Stimulated activated CD8-positive, alpha-beta memory T cell treated with anti-CD3 and anti-CD28 coated beads, Interleukin-4, amount 100 ng/mL, for 4 hours (primary cell): ENCODE results near the gene PICALM.

Source experiments
- DNase-seq, 2 donors: peaks; one replicate each; pipeline ENCODE4 v3.0.0-alpha.2; 2020; ENCODE audit warnings: low read depth in 2 of 2, low spot score in 1 of 2

Gene PICALM

DNA sequence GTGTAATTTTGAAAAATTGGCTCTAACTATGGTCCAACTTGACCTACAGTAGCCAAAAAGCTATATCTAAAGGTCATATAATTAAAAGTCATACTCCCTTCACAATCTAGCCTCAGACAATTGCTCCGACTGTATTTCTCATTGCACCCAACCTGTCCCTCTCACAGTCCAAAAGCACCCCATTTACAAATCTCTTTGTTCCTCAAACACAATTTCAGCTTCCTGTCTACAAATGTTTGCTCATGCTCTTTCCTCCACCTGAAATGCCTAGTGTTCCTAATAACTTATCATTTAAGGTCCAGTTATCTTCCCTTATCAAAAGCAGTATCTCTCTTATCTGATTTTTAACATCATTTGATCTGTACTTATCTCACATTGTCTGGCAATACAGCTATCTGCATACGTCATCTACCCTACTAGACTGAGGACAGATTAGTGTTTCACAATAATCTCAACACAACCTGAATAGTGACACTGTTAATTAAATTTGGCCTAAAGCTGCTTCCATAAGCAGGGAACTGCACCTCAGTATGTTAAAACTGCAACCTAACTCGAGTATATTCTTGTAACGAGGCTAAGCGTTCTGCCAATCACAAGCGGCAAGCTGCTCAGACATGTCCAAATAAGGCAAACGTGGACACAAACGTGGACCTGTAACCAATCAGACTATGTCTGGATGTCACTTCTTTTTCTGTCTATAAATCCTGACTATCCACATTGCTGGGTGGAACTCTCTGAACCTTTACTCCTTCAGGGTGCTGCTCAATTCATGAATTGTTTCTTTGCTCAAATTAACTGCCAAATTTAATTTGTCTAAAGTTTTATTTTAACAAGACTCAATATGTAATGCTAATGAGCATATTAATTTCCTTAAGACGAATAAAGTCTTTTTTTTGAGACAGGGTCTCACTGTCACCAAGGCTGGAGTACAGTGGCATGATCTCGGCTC lies 15.9 kb downstream of the PICALM start:
- DNase-seq, result no peak

DNA sequence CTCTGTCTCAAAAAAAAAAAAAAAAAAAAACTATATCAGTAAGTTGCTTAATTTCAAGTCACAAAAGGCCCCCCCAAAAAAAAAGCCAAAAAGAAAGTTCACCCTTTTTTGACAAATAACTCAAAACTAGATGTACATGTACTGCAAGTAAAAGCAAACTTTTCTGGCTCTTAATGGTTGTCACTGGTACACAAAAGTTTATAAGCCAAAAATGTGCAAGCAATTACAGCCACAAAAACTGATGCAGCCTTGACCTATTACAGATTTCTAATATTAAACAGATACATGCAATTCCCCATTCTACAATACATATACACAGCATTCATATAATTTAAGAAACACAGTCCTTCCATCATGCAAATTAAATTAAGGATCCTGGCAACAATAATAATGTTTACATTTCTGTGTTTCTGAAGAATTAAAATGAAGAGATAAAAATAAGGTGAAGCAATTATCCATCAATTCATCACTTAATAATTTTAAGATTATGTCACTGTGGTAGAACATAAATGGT lies 18.6 kb downstream of the PICALM start:
- DNase-seq, result no peak

DNA sequence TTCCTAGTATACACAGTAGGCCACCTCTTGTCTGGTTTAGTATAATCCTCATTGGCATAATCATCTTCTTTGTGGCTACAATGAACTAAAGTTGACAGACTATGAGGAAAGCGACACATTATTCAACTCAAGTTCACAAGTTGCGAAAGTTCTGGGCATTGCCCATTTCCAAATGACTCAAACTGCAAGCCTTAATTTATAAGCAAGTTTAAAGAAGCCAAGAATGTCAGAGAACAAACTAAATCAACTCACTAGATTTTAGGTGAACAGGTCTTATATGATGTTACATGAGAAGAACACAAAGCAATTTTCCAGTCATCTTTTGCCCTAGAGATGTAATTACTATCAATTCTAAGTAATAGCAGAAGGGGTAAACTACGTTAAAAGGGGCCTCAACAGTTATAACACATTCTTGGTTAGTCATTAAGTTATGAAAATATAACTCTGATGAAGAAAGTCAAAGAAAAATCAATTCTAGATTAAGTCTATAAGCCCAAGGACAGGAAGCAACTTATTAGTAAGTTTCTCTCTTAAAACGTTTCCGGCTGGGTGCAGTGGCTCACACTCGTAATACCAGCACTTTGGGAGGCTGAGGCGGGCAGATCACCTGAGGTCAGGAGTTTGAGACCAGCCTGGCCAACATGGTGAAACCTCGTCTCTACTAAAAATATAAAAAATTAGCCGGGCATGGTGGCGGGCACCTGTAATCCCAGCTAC lies 21.5 kb downstream of the PICALM start:
- DNase-seq, result no peak

DNA sequence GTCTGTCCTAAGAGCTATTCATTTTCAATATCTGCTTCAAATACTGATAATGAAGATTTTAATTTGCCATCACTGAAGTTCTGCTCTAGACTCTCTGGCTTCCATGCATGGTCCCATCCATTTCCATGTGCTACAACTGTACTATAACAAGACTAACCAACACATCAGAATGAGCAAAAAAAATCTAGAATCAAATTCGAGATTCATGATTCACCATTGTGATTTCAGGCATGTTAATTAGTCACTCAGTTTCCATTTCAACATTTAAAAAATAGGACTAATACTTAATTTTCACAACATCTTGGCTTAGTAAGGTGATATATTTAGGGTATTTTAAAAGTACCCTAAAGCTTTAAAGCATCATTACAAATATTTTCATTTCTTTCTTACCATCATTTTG lies 22.8 kb downstream of the PICALM start:
- no peak for DNase-seq

DNA sequence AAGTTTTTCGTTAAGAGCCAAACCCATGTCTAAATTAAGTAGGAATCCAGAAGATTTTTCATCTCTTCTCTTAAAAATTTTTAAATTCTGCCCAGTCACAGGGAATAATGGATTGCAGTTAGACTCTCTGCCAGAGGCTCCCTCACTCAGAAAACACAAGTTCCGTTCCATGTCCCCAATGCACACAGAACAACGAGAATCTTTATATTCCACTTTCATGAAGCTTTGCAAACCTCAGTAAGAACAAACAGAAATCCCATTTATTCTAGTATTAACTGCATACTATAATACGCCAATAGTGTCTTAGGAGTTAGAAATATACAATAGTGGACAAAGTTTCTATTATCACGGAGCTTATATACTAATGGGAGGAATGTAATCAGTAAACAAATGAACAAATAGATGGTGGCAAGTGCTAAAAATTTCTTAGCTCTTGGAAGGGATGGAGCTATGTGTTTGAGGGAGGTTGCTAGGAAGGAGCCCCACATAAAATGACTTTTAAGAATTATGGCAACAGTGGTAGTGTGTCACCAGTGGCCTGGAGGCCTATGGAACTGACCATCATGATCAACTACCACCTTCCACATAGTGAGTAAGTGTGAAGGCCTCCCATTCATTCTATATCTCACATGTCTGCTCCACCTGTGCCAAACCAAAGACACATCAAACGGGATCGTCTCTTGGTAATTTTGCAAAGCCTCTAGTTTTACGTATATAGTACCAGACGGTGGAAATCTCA lies 24.9 kb downstream of the PICALM start:
- DNase-seq, result no peak

DNA sequence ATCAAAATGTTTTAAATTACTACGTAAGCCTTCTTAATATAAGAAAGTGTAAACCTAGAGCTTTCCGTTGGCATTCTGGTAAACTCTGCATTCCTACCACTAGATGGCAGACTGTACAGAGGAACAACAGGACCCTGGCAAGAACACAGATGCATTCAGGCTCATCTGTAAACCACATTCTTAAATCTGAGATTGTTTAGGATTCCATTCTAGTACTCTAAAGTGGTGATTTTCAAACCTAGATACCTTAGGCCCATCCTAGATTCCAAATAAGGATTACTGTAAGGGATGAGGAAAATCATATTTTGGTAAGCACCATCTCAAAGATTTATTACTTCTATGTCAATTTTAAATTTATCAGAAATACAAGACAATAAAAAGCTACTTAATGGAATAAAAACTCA lies 26.9 kb downstream of the PICALM start:
- DNase-seq, result no peak

DNA sequence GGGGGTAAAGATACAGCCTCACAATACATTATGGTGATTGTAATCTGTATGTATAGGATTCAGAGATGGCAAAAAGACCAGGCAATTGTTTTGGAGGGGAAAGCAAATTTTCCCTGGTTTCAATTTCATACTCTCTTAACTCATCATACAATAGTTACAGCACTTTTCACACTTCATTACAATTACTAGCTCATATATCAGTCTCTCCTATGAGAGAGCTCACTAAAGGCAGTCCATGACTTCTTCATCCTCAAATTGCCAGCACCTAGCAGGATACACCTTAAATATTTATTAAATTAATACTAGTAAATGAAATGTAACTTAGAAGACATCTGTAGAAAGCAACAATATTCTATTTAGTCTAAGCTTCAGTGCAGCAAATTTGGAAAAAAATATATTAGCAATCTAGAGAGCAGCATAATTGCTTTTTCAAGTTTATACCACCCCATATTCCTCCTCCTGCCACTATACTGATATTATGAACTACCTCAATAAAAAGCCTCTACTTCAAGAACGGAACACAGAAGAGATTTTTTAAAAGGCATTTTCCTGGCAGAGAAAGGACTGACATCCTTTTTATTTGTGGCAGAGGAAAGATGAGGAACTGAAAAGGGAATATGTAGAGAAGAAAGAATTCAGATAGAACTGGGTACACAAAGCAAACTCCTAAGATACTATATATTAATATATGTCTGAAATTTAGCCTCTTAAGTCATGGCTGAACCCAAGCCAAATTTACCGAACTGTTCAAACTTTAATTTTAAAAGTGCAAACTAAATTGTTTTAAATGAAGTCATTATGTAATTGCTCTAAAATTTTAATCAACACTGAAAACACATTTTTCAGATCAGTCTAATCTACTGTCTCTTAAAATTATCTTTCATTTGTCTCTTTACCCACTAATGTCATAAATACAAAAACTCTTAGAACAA lies 27.7 kb downstream of the PICALM start:
- no peak for DNase-seq

GRCh38 chr11:86039094-86039493 lies 29.8 kb downstream of the PICALM start:
- no peak for DNase-seq

DNA sequence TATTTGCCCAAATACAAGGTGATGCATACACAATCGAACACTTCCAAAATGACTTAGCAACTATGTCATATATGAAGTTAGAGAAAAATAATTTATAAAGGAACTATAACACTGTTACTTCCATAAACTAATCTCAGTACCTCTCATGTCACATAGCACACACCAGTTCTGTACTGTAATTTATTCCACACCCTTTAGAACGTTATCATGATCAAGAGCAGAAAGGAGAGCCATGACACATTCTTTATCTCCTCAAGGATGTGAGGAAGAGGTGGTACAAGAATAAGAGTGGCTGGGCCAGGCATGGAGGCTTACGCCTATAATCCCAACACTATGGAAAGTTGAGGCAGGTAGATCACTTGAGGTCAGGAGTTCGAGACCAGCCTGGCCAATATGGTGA lies 31.1 kb downstream of the PICALM start:
- DNase-seq, result no peak

GRCh38 chr11:86035920-86036319 lies 33.0 kb downstream of the PICALM start:
- no peak for DNase-seq

DNA sequence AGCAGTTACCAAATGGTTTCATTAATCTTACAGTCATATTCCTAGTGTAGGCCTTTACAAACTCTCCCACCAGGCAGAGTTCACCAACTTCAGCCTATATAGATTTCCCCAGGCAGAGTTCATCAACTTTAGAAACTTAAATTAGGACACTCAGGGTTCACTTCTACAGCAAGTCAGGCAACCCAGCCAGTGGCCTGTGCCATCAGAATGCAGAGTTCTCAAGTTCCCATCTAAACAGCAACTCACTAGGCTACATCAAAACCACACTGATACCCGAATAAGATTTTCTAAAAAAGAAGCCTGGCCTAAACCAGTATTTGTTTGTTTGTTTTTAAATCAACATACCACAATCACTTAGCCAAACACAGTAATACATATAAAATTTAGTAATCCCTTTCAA lies 33.7 kb downstream of the PICALM start:
- DNase-seq, result no peak

DNA sequence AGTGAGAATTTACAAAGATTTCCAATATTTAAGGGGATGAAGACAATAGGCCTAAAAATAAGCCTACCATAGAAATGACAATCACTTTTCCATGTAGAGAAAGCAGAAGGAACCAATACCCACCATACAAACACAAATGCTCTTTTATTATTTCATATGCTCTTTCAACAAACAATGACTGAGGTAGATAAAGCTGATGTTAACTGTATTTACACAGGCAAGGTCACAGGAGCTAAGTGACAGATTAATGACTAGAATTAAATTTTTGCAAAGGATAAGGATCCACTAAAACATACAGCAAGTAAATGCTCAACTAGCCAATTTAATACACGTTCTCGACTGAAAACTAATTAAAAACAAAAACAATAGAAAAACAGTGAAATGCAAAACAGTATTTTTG lies 34.2 kb downstream of the PICALM start:
- no peak for DNase-seq

DNA sequence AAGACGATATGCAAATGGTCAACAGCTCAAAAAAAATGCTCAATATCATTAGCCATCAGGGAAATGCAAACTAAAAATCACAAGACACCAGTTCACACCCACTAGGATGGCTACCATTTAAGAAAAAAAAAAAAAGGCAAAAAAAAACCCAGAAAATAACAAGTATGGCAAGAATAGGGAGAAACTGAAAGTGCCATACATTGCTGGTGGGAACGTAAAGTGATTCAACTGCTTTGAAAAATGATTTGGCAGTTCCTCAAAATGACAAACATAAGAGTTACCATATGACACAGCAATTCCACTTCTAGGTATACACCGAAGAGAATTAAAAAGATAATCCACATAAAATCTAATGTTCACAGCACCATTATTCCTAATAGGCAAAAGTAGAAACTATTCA lies 47.5 kb downstream of the PICALM start:
- DNase-seq, result no peak

DNA sequence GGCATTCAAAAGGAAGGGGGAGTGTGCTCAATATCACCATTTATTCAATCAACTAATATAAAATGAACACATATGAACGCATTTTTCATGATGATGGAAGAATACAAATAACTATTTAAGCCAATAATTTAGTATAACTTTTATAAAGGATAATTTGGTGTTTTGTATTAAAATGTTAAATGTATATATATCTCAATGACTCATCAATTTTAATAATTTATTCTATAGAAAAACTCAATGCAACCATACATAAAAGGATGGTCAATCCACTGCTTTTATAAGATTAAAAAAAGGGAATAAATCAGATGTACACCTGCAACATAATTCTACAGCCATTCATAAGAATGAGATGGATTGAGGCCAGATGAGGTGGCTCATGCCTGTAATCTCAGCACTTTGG lies 50.6 kb downstream of the PICALM start:
- DNase-seq, result no peak

DNA sequence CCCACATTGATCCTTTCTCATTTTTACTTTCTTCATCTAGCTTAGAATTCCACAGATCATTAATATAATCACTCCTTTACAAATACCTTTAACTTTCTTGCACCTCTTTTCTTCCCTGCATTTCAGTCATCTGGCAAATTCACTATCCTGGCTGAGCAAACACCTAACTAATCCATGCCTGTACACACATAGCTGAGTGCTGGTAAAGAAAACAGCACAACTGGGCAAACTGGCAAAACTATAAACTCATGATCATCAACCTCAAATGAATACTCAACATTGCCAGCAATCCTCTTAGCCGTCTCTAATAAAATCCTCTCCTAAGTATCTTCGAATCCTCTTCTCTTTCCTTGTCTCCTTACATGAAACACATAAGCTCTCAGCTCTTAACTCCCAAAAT lies 52.4 kb downstream of the PICALM start:
- no peak for DNase-seq

- DNase-seq, result no peak
These were observed 53.2 kb downstream of the PICALM start for GRCh38 chr11:86015699-86016098.

GRCh38 chr11:86014221-86014620 lies 54.7 kb downstream of the PICALM start:
- no peak for DNase-seq

GRCh38 chr11:86013713-86014112 lies 55.2 kb downstream of the PICALM start:
- DNase-seq, result no peak

- no peak for DNase-seq
These were observed 57.7 kb downstream of the PICALM start for GRCh38 chr11:86011175-86011574.

GRCh38 chr11:86003654-86004053 lies 65.2 kb downstream of the PICALM start:
- DNase-seq, result no peak
